Smooth muscle cell (in vitro differentiated cells): ENCODE data around the gene FOXA2. TPM values are rescaled to one million over a fixed set of nuclear protein-coding genes. Genes with fewer than 3 reads are reported as not detected.

Experiments used
- DNase-seq: peaks from one replicate; lab custom pipeline; 2025; ENCODE audit not compliant: unreplicated experiment; lab: John Stamatoyannopoulos, UW
- H2AFZ ChIP-seq: fragments of 200-600 bp; sonication (generic); 2 replicates; pipeline ENCODE4 v1.6.0; 2016; ENCODE audit warnings: antibody characterized with exemption, low read depth, mild to moderate bottlenecking
- H3F3A ChIP-seq: fragments of 200-600 bp; sonication (generic); 2 replicates; pipeline ENCODE4 v1.6.0; 2017; ENCODE audit warnings: antibody characterized with exemption, low read depth
- H3K27ac ChIP-seq: fragments of 200-600 bp; sonication (generic); 2 replicates; pipeline ENCODE4 v1.5.1; 2016; ENCODE audit warnings: low read depth, mild to moderate bottlenecking
- H3K27me3 ChIP-seq: fragments of 200-600 bp; sonication (generic); 2 replicates; pipeline ENCODE4 v1.6.1; 2016; ENCODE audit warnings: low read depth, mild to moderate bottlenecking
- H3K36me3 ChIP-seq: fragments of 200-600 bp; sonication (generic); 2 replicates; pipeline ENCODE4 v1.5.1; 2016; ENCODE audit warnings: low read depth
- H3K4me1 ChIP-seq: fragments of 200-600 bp; sonication (generic); 2 replicates; pipeline ENCODE4 v1.5.1; 2016; ENCODE audit warnings: low read depth
- H3K4me2 ChIP-seq: fragments of 200-600 bp; sonication (generic); 2 replicates; pipeline ENCODE4 v1.6.0; 2016; ENCODE audit warnings: mild to moderate bottlenecking
- H3K4me3 ChIP-seq: fragments of 200-600 bp; sonication (generic); 2 replicates; pipeline ENCODE4 v1.5.1; 2016; ENCODE audit warnings: mild to moderate bottlenecking
- H3K79me2 ChIP-seq: fragments of 200-600 bp; sonication (generic); 2 replicates; pipeline ENCODE4 v1.6.0; 2016; ENCODE audit warnings: low read depth, mild to moderate bottlenecking
- H3K9ac ChIP-seq: fragments of 200-600 bp; sonication (generic); 2 replicates; pipeline ENCODE4 v1.6.0; 2016; ENCODE audit warnings: low read depth
- H3K9me3 ChIP-seq: fragments of 200-600 bp; sonication (generic); replicated peaks from 2 replicates; pipeline ENCODE4 v1.5.1; 2016; ENCODE audit warnings: low read depth
- H4K20me1 ChIP-seq: fragments of 200-600 bp; sonication (generic); 2 replicates; pipeline ENCODE4 v1.6.0; 2016; ENCODE audit warnings: low read depth
- WGBS: methylation state at CpG from one replicate; pipeline ENCODE4 v1.1.7; 2016; ENCODE audit warnings: low lambda C conversion rate; 5-methylcytosine and 5-hydroxymethylcytosine counted together
- polyA plus RNA-seq: library from polyadenylated mRNA; unstranded; fragments of >200 nt; fragmentation: Nextera tagmentation; extraction: Ambion mirVana; gene quantifications from 2 replicates; pipeline ENCODE4 v1.2.1, GENCODE V29; 2016
- total RNA-seq: library from RNA; depleted of rRNA; stranded (reverse); fragments of >200 nt; gene quantifications from 2 replicates; pipeline ENCODE4 v1.2.3, GENCODE V29; 2014
- TF ChIP-seq, protein P1 (sequence below): fragments of 200-600 bp; sonication (generic); IDR thresholded peaks from 2 replicates; pipeline ENCODE4 v1.5.1; 2017; ENCODE audit warnings: borderline replicate concordance, mild to moderate bottlenecking, antibody characterized with exemption; ENCODE audit not compliant: insufficient read depth, poor library complexity, severe bottlenecking

The FOXA2 gene
- total and polyA plus RNA-seq, 2 experiments from 2014 or later, result not detected

DNA sequence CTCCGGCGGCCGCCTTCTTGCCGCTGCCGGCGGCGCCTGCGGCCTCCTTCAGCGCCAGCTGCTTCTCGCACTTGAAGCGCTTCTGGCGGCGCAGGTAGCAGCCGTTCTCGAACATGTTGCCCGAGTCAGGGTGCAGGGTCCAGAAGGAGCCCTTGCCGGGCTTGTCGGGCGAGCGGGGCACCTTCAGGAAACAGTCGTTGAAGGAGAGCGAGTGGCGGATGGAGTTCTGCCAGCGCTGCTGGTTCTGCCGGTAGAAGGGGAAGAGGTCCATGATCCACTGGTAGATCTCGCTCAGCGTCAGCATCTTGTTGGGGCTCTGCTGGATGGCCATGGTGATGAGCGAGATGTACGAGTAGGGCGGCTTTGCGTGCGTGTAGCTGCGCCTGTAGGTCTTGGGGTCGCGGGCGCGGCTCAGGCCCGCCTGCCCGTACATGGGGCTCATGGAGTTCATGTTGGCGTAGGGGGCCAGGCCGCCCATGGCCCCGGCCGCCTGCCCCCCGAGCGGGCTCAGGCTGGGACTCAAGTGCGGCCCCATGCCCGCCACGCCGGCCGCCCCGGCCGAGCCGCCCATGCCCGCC lies 1.9 kb downstream of the FOXA2 start:
- Histone ChIP-seq H3K27ac (no peak overlapping the region), H3K4me3 (peak overlapping the region; percentile 42), H3K4me2 (peak overlapping the region; percentile 74), H3F3A (no peaks in the 10 kb centered on the region), H4K20me1 (no peaks in the 10 kb centered on the region), H3K79me2 (no peaks in the 10 kb centered on the region), H3K4me1 (peaks cover 23% of the 10 kb centered on the region), H3K9ac (no peak overlapping the region), H3K36me3 (no peaks in the 10 kb centered on the region), H3K9me3 (no peaks in the 10 kb centered on the region), H3K27me3 (peaks cover 99% of the 10 kb centered on the region), H2AFZ (no peak overlapping the region)
- TF ChIP-seq, protein P1, sequence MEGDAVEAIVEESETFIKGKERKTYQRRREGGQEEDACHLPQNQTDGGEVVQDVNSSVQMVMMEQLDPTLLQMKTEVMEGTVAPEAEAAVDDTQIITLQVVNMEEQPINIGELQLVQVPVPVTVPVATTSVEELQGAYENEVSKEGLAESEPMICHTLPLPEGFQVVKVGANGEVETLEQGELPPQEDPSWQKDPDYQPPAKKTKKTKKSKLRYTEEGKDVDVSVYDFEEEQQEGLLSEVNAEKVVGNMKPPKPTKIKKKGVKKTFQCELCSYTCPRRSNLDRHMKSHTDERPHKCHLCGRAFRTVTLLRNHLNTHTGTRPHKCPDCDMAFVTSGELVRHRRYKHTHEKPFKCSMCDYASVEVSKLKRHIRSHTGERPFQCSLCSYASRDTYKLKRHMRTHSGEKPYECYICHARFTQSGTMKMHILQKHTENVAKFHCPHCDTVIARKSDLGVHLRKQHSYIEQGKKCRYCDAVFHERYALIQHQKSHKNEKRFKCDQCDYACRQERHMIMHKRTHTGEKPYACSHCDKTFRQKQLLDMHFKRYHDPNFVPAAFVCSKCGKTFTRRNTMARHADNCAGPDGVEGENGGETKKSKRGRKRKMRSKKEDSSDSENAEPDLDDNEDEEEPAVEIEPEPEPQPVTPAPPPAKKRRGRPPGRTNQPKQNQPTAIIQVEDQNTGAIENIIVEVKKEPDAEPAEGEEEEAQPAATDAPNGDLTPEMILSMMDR, result no peak
- no peak for DNase-seq
- 7% methylated on average over 34 of the region's 54 CpGs for WGBS

- peak overlapping the region; percentile 31 for H3K4me2 ChIP-seq
- no peaks in the 10 kb centered on the region for H3F3A ChIP-seq
- H3K27me3 ChIP-seq, result peaks cover 99% of the 10 kb centered on the region
- peaks cover 23% of the 10 kb centered on the region for H3K4me1 ChIP-seq
- no peaks in the 10 kb centered on the region for H3K9me3 ChIP-seq
- no peaks in the 10 kb centered on the region for H4K20me1 ChIP-seq
- no peak overlapping the region for H3K4me3 ChIP-seq
- no peaks in the 10 kb centered on the region for H3K36me3 ChIP-seq
- WGBS, result 12% methylated on average over 34 of the region's 54 CpGs
- no peak overlapping the region for H2AFZ ChIP-seq
- H3K27ac ChIP-seq, result no peak overlapping the region
- H3K79me2 ChIP-seq, result no peaks in the 10 kb centered on the region
- no peak for DNase-seq
- TF ChIP-seq, protein P1, result no peak
- no peak overlapping the region for H3K9ac ChIP-seq
These were observed 2.7 kb downstream of the FOXA2 start for GRCh38 chr20:22581437-22582385.

GRCh38 chr20:22579711-22580697 lies 4.4 kb downstream of the FOXA2 start:
- Histone ChIP-seq H4K20me1 (no peaks in the 10 kb centered on the region), H2AFZ (no peak overlapping the region), H3K4me2 (no peak overlapping the region), H3K27me3 (peaks cover 99% of the 10 kb centered on the region), H3K9ac (no peak overlapping the region), H3K79me2 (no peaks in the 10 kb centered on the region), H3K36me3 (no peaks in the 10 kb centered on the region), H3K4me3 (no peak overlapping the region), H3K4me1 (peaks cover 23% of the 10 kb centered on the region), H3K27ac (no peak overlapping the region), H3F3A (no peaks in the 10 kb centered on the region), H3K9me3 (no peaks in the 10 kb centered on the region)
- TF ChIP-seq, protein P1, result no peak
- 8% methylated on average over 18 of the region's 18 CpGs for WGBS
- DNase-seq, result no peak
